Thyroid gland (tissue), 4 donors: ENCODE measurements around the gene ZNF346. TPM values are rescaled to one million over a fixed set of nuclear protein-coding genes. Genes with fewer than 3 reads are reported as not detected.
"Not testable (repeated sequence)": the region's sequence is repeated elsewhere in the genome, so short reads cannot be mapped to it uniquely, and the experiment has no call there.

ENCODE experiments used
- DNase-seq, 2 donors: peaks; one replicate each; pipeline ENCODE4 v3.0.0-alpha.2; 2019
- H3K27ac ChIP-seq, 3 donors: fragments of 200-600 bp; sonication (generic); 1 replicate in 2 of 3; 2 replicates in 1 of 3; pipeline ENCODE4 v1.5.1; 2016 to 2019; ENCODE audit warnings: mild to moderate bottlenecking in 1 of 3, moderate library complexity in 1 of 3
- H3K27me3 ChIP-seq: fragments of 200-600 bp; sonication (generic); one replicate; pipeline ENCODE4 v1.5.1; 2019
- H3K36me3 ChIP-seq, 2 donors: fragments of 200-600 bp; sonication (generic); one replicate each; pipeline ENCODE4 v1.5.1; 2016 to 2019
- H3K4me1 ChIP-seq, 2 donors: fragments of 200-600 bp; sonication (generic); one replicate each; pipeline ENCODE4 v1.5.1; 2017 to 2019
- H3K4me3 ChIP-seq, 3 donors: fragments of 200-600 bp; sonication (generic); replicated peaks in 1 of 3; 1 replicate in 2 of 3; 2 replicates in 1 of 3; pipeline ENCODE4 v1.5.1; 2016; ENCODE audit warnings: mild to moderate bottlenecking in 1 of 3
- H3K9me3 ChIP-seq: fragments of 200-600 bp; sonication (generic); one replicate; pipeline ENCODE4 v1.5.1; 2017
- POLR2A ChIP-seq, 2 donors: fragments of 450-650 bp; IDR thresholded peaks; one replicate each; pipeline ENCODE4 v1.6.1; 2017; ENCODE audit warnings: antibody characterized with exemption in 2 of 2, mild to moderate bottlenecking in 2 of 2, moderate library complexity in 1 of 2
- WGBS, 2 donors: methylation state at CpG; one replicate each; pipeline ENCODE4 v1.1.5; 2017; 5-methylcytosine and 5-hydroxymethylcytosine counted together
- intact Hi-C: fragments of 100-400 bp; cut with DNase I; formaldehyde crosslinking; loops from one replicate; pipeline ENCODE4 v1.15.1; 2023
- total RNA-seq, 4 donors: library from RNA; depleted of rRNA; stranded (reverse); fragments of >200 nt; gene quantifications; one replicate each; pipeline ENCODE4 v1.2.3, GENCODE V29; 2016
- TF ChIP-seq, protein P1 (sequence below), 6 experiments: fragments of 200-600 bp in 3 of 6; fragments of 450-650 bp in 3 of 6; sonication (generic) in 3 of 6; IDR thresholded peaks; one replicate each; pipeline ENCODE4 v1.5.1; 2016 to 2019; ENCODE audit warnings: antibody characterized with exemption in 6 of 6, mild to moderate bottlenecking in 2 of 6, inconsistent platforms in 1 of 6, moderate library complexity in 1 of 6

ZNF346 gene, protein sequence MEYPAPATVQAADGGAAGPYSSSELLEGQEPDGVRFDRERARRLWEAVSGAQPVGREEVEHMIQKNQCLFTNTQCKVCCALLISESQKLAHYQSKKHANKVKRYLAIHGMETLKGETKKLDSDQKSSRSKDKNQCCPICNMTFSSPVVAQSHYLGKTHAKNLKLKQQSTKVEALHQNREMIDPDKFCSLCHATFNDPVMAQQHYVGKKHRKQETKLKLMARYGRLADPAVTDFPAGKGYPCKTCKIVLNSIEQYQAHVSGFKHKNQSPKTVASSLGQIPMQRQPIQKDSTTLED
- total RNA-seq = 10 to 100 TPM; 23.6 to 34.8 (median 26.2) TPM

- Histone ChIP-seq H3K4me3 (peak within 1 kb of the TSS; percentile 77 to 83 (median 77)), H3K36me3 (no peaks in the 10 kb centered on the region), H3K9me3 (no peaks in the 10 kb centered on the region), H3K27me3 (no peaks in the 10 kb centered on the region), H3K4me1 (peaks cover 15 to 17% of the 10 kb centered on the region in 2 donors), H3K27ac (peak within 1 kb of the TSS; percentile 79 to 85 (median 83))
- DNase-seq = peak; percentile 91
- TF ChIP-seq, protein P1, sequence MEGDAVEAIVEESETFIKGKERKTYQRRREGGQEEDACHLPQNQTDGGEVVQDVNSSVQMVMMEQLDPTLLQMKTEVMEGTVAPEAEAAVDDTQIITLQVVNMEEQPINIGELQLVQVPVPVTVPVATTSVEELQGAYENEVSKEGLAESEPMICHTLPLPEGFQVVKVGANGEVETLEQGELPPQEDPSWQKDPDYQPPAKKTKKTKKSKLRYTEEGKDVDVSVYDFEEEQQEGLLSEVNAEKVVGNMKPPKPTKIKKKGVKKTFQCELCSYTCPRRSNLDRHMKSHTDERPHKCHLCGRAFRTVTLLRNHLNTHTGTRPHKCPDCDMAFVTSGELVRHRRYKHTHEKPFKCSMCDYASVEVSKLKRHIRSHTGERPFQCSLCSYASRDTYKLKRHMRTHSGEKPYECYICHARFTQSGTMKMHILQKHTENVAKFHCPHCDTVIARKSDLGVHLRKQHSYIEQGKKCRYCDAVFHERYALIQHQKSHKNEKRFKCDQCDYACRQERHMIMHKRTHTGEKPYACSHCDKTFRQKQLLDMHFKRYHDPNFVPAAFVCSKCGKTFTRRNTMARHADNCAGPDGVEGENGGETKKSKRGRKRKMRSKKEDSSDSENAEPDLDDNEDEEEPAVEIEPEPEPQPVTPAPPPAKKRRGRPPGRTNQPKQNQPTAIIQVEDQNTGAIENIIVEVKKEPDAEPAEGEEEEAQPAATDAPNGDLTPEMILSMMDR (IDR thresholded peaks at IDR 0.05) = peak; percentile 28 to 69 (median 46)
- TF ChIP-seq POLR2A (IDR thresholded peaks at IDR 0.05) = peak in 1 of 2 donors; percentile 74
- intact Hi-C loops = no loop called here
- WGBS, 2 donors = 1 to 2% methylated on average over 18 to 39 of the region's 77 CpGs
Measured at GRCh38 chr5:177022386-177023302, at the start of gene ZNF346. ZNF346 (plus strand) TSS chr5:177022696; CDS start chr5:177022739, 43 bp downstream.

- no peak overlapping the region for H3K27ac ChIP-seq
- H3K27me3 ChIP-seq = no peaks in the 10 kb centered on the region
- no peaks in the 10 kb centered on the region for H3K9me3 ChIP-seq
- 88 to 94% methylated on average over 3 of the region's 3 CpGs for WGBS, 2 donors
- DNase-seq = no peak
- TF ChIP-seq, protein P1 (IDR thresholded peaks at IDR 0.05) = no peak
- intact Hi-C loops = no loop called here
- H3K4me3 ChIP-seq = no peak overlapping the region
- peaks cover 10 to 15% of the 10 kb centered on the region in 2 donors for H3K36me3 ChIP-seq
- no peaks in the 10 kb centered on the region for H3K4me1 ChIP-seq
Measured at GRCh38 chr5:176979669-176980068, 42.8 kb upstream of the ZNF346 start.

GRCh38 chr5:176980818-176981217, 41.7 kb upstream of the ZNF346 start:
- Histone ChIP-seq H3K4me1 (peaks cover 0 to 3% of the 10 kb centered on the region in 2 donors), H3K4me3 (no peak overlapping the region), H3K9me3 (no peaks in the 10 kb centered on the region), H3K27me3 (no peaks in the 10 kb centered on the region), H3K36me3 (peaks cover 10 to 13% of the 10 kb centered on the region in 2 donors), H3K27ac (no peak overlapping the region)
- intact Hi-C loops = no loop called here
- DNase-seq = no peak
- 96 to 97% methylated on average over 7 of the region's 7 CpGs for WGBS, 2 donors
- no peak for TF ChIP-seq POLR2A (IDR thresholded peaks at IDR 0.05)
- TF ChIP-seq, protein P1 (IDR thresholded peaks at IDR 0.05) = no peak

GRCh38 chr5:176983112-176983511, 39.4 kb upstream of the ZNF346 start:
- DNase-seq, H3K27ac ChIP-seq, intact Hi-C loops, H3K9me3 ChIP-seq, H3K27me3 ChIP-seq, H3K4me3 ChIP-seq, H3K4me1 ChIP-seq: not testable (repeated sequence)
- peaks cover 10 to 13% of the 10 kb centered on the region in 2 donors for H3K36me3 ChIP-seq
- WGBS, 2 donors = 86 to 89% methylated on average over 13 of the region's 13 CpGs

DNA sequence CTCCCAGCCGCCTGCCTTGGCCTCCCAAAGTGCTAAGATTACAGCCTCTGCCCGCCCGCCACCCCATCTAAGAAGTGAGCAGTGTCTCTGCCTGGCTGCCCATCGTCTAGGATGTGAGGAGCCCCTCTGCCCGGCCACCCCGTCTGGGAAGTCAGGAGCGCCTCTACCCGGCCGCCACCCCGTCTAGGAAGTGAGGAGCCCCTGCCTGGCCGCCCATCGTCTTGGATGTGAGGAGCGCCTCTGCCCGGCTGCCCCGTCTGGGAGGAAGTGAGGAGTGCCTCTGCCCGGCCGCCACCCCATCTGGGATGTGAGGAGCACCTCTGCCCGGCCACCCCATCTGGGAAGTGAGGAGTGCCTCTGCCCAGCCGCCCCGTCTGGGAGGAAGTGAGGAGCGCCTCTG, 38.9 kb upstream of the ZNF346 start:
- peaks cover 10 to 13% of the 10 kb centered on the region in 2 donors for H3K36me3 ChIP-seq
- H3K27ac ChIP-seq, H3K4me1 ChIP-seq, DNase-seq, H3K27me3 ChIP-seq, H3K4me3 ChIP-seq, H3K9me3 ChIP-seq, intact Hi-C loops: not testable (repeated sequence)
- WGBS, 2 donors = 92 to 96% methylated on average over 5 to 15 of the region's 21 CpGs

DNA sequence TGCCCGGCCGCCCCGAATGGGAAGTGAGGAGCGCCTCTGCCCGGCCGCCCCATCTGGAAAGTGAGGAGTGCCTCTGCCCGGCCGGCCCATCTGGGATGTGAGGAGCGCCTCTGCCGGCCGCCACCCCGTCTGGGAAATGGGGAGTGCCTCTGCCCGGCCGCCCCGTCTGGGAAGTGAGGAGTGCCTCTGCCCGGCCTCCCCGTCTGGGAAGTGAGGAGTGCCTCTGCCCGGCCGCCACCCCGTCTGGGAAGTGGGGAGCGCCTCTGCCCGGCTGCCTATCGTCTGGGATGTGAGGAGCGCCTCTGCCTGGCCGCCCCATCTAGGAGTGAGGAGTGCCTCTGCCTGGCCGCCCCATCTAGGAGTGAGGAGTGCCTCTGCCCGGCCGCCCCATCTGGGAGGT, 38.3 kb upstream of the ZNF346 start:
- peaks cover 10 to 13% of the 10 kb centered on the region in 2 donors for H3K36me3 ChIP-seq
- H3K4me3 ChIP-seq, intact Hi-C loops, H3K4me1 ChIP-seq, DNase-seq, H3K27ac ChIP-seq, H3K27me3 ChIP-seq, H3K9me3 ChIP-seq: not testable (repeated sequence)
- WGBS, 2 donors = 96 to 99% methylated on average over 6 to 11 of the region's 28 CpGs
